NOMO-1 treated with DMSO at 0.1 percent for 48 hours (cell line): Measurements from ENCODE around the gene SOX5.
A peak's percentile ranks its signal among the peaks of the same experiment; 100 is the strongest.
"Not testable (repeated sequence)": the region's sequence is repeated elsewhere in the genome, so short reads cannot be mapped to it uniquely, and the experiment has no call there.

Experiments used
- DNase-seq: peaks from one replicate; lab custom pipeline; 2025; ENCODE audit not compliant: unreplicated experiment; lab: John Stamatoyannopoulos, UW

SOX5 gene

GRCh38 chr12:23909551-23909950, 39.9 kb downstream of the SOX5 start:
- DNase-seq = no peak

GRCh38 chr12:23906329-23906728, 43.1 kb downstream of the SOX5 start:
- DNase-seq = no peak

GRCh38 chr12:23899434-23899833, 50.0 kb downstream of the SOX5 start:
- DNase-seq = peak; percentile 65

GRCh38 chr12:23898121-23898520, 51.3 kb downstream of the SOX5 start:
- no peak for DNase-seq

GRCh38 chr12:23895792-23896218, 53.7 kb downstream of the SOX5 start:
- DNase-seq = no peak

- no peak for DNase-seq
Measured at GRCh38 chr12:23893611-23894010, 55.9 kb downstream of the SOX5 start.

GRCh38 chr12:23891115-23891514, 58.4 kb downstream of the SOX5 start:
- no peak for DNase-seq

GRCh38 chr12:23889069-23889440, 60.4 kb downstream of the SOX5 start:
- no peak for DNase-seq

- DNase-seq = no peak
Measured at GRCh38 chr12:23888396-23889068, 60.9 kb downstream of the SOX5 start.

- peak; percentile 29 for DNase-seq
Measured at GRCh38 chr12:23887055-23887835, 62.2 kb downstream of the SOX5 start.

GRCh38 chr12:23885394-23885793, 64.1 kb downstream of the SOX5 start:
- DNase-seq = no peak

- DNase-seq = no peak
Measured at GRCh38 chr12:23884909-23885308, 64.6 kb downstream of the SOX5 start.

GRCh38 chr12:23880988-23881387, 68.5 kb downstream of the SOX5 start:
- no peak for DNase-seq

- DNase-seq = not testable (repeated sequence)
Measured at GRCh38 chr12:23876618-23877017, 72.9 kb downstream of the SOX5 start.

GRCh38 chr12:23867794-23868193, 81.7 kb downstream of the SOX5 start:
- no peak for DNase-seq

GRCh38 chr12:23862701-23863100, 86.8 kb downstream of the SOX5 start:
- DNase-seq = no peak

- no peak for DNase-seq
Measured at GRCh38 chr12:23860019-23860418, 89.5 kb downstream of the SOX5 start.

- no peak for DNase-seq
Measured at GRCh38 chr12:23857178-23857577, 92.3 kb downstream of the SOX5 start.

GRCh38 chr12:23855813-23856212, 93.7 kb downstream of the SOX5 start:
- DNase-seq = peak; percentile 86

- no peak for DNase-seq
Measured at GRCh38 chr12:23854598-23854997, 94.9 kb downstream of the SOX5 start.

GRCh38 chr12:23853640-23854039, 95.8 kb downstream of the SOX5 start:
- DNase-seq = no peak

- no peak for DNase-seq
Measured at GRCh38 chr12:23851602-23852001, 97.9 kb downstream of the SOX5 start.

- DNase-seq = peak; percentile 11
Measured at GRCh38 chr12:23847857-23848256, 101.6 kb downstream of the SOX5 start.
